ENCODE results near the gene CDH23. TPM values are rescaled to one million over a fixed set of nuclear protein-coding genes. Genes with fewer than 3 reads are reported as not detected.

The CDH23 gene
- total RNA-seq, 1 experiment from 2014 or later: 0.34 TPM

- H3K27ac Mint-ChIP-seq (ENCODE audit: unreplicated experiment): peak overlapping the region; percentile 12
These were observed 446.4 kb downstream of the CDH23 start for GRCh38 chr10:71842856-71843686.

DNA sequence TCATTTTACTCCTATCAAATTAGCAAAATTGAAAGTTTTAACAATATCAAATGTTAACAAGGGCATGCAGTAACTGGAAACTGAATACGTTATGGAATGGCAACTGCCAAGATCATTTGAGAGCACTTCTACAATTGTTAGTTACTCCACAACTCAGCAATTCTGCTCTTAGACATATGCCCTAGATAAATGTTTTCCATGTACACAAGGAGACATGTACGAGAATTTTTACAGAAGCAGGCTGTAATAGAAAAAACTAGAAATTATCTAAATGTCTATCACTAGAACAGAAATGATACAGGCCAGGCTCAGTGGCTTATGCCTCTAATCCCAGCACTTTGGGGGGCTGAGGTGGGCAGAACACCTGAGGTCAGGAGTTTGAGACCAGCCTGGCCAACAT is 447.4 kb downstream of the CDH23 start:
- Mint-ChIP-seq H3K9me3 (ENCODE audit: unreplicated experiment) (no peaks in the 10 kb centered on the region), H3K27me3 (ENCODE audit: insufficient read depth, unreplicated experiment) (no peaks in the 10 kb centered on the region), H3K4me1 (ENCODE audit: low read depth, unreplicated experiment) (peaks cover 49% of the 10 kb centered on the region), H3K36me3 (ENCODE audit: insufficient read depth, unreplicated experiment) (peaks cover 8% of the 10 kb centered on the region), H3K4me3 (ENCODE audit: unreplicated experiment) (no peak overlapping the region), H3K27ac (ENCODE audit: unreplicated experiment) (no peak overlapping the region)
- DNase-seq: no peak
- Histone ChIP-seq H3K27me3 (replicated peaks; ENCODE audit: control insufficient read depth, insufficient read depth, low read length) (no peaks in the 10 kb centered on the region), H3K36me3 (ENCODE audit: control insufficient read depth, insufficient read depth, low read length) (peaks cover 3% of the 10 kb centered on the region; the same call in 1 of the 2 replicates), H3K4me3 (ENCODE audit: low read depth, low read length) (no peak overlapping the region), H3K9me3 (no peaks in the 10 kb centered on the region), H3K4me1 (peaks cover 71% of the 10 kb centered on the region)
- POLR2A ChIA-PET: no interaction called here
- intact Hi-C loops (cut with micrococcal nuclease; ENCODE audit: unreplicated experiment): no loop called here
- BruUV-seq (replicated peaks): no TSS peak
- TF ChIP-seq, protein P1, sequence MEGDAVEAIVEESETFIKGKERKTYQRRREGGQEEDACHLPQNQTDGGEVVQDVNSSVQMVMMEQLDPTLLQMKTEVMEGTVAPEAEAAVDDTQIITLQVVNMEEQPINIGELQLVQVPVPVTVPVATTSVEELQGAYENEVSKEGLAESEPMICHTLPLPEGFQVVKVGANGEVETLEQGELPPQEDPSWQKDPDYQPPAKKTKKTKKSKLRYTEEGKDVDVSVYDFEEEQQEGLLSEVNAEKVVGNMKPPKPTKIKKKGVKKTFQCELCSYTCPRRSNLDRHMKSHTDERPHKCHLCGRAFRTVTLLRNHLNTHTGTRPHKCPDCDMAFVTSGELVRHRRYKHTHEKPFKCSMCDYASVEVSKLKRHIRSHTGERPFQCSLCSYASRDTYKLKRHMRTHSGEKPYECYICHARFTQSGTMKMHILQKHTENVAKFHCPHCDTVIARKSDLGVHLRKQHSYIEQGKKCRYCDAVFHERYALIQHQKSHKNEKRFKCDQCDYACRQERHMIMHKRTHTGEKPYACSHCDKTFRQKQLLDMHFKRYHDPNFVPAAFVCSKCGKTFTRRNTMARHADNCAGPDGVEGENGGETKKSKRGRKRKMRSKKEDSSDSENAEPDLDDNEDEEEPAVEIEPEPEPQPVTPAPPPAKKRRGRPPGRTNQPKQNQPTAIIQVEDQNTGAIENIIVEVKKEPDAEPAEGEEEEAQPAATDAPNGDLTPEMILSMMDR (IDR thresholded peaks at IDR 0.05; ENCODE audit: insufficient read depth in 1 of 2, low read depth in 1 of 2, low read length in 1 of 2, severe bottlenecking in 1 of 2, unreplicated experiment in 1 of 2): no peak
- CTCF ChIA-PET: no interaction called here

More at GRCh38 chr10:71842856-71843686, 446.4 kb downstream of the CDH23 start:
- H3K36me3 ChIP-seq (ENCODE audit: control insufficient read depth, insufficient read depth, low read length): peaks cover 3% of the 10 kb centered on the region; the same call in 1 of the 2 replicates
- no TSS peak for BruUV-seq (replicated peaks)
- peaks cover 17% of the 10 kb centered on the region for H3K36me3 Mint-ChIP-seq (ENCODE audit: insufficient read depth, unreplicated experiment)
- no peak overlapping the region for H3K4me3 Mint-ChIP-seq (ENCODE audit: unreplicated experiment)
- no peaks in the 10 kb centered on the region for H3K27me3 Mint-ChIP-seq (ENCODE audit: insufficient read depth, unreplicated experiment)
- intact Hi-C loops (cut with micrococcal nuclease; ENCODE audit: unreplicated experiment): no loop called here
- peaks cover 72% of the 10 kb centered on the region for H3K4me1 ChIP-seq
- no peaks in the 10 kb centered on the region for H3K27me3 ChIP-seq (replicated peaks; ENCODE audit: control insufficient read depth, insufficient read depth, low read length)
- no peak for DNase-seq
- TF ChIP-seq, protein P1 (IDR thresholded peaks at IDR 0.05; ENCODE audit: insufficient read depth in 1 of 2, low read depth in 1 of 2, low read length in 1 of 2, severe bottlenecking in 1 of 2, unreplicated experiment in 1 of 2): no peak
- H3K4me1 Mint-ChIP-seq (ENCODE audit: low read depth, unreplicated experiment): peaks cover 49% of the 10 kb centered on the region
- no peaks in the 10 kb centered on the region for H3K9me3 Mint-ChIP-seq (ENCODE audit: unreplicated experiment)
- H3K9me3 ChIP-seq: no peaks in the 10 kb centered on the region
- CTCF ChIA-PET: interaction anchor here (0.7 to 3.5 kb wide), 2 partner anchors 53 to 566 kb away, joined by 3 to 27 read pairs; no protein-coding TSS in a partner anchor
- no peak overlapping the region for H3K4me3 ChIP-seq (ENCODE audit: low read depth, low read length)
- POLR2A ChIA-PET: interaction anchor here (1.3 kb wide), 1 partner anchor 8 kb away, joined by 9 read pairs; the partner anchor contains the start of gene PSAP

DNA sequence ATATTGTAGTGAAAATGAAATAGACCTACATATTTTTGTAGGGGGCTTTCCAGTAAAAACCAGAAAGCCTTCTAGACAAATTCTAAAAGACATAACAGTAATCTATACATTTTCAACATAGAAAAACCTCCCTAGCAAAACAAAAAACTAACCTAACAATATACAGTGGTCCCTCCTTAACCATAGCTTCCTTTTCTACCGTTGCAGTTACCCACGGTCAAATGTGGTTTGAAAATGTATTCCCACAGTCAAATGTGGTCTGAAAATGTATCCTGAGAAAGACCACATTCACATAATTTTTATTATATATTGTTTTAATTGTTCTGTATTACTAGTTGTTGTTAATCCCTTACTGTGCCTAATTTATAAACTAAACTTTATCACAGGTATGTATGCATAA is 448.0 kb downstream of the CDH23 start:
- intact Hi-C loops (cut with micrococcal nuclease; ENCODE audit: unreplicated experiment): no loop called here
- Mint-ChIP-seq H3K4me3 (ENCODE audit: unreplicated experiment) (no peak overlapping the region), H3K36me3 (ENCODE audit: insufficient read depth, unreplicated experiment) (peaks cover 12% of the 10 kb centered on the region), H3K4me1 (ENCODE audit: low read depth, unreplicated experiment) (peaks cover 50% of the 10 kb centered on the region), H3K27ac (ENCODE audit: unreplicated experiment) (no peak overlapping the region), H3K27me3 (ENCODE audit: insufficient read depth, unreplicated experiment) (no peaks in the 10 kb centered on the region), H3K9me3 (ENCODE audit: unreplicated experiment) (no peaks in the 10 kb centered on the region)
- Histone ChIP-seq H3K36me3 (ENCODE audit: control insufficient read depth, insufficient read depth, low read length) (peaks cover 3% of the 10 kb centered on the region; the same call in 1 of the 2 replicates), H3K4me1 (peaks cover 71% of the 10 kb centered on the region), H3K4me3 (ENCODE audit: low read depth, low read length) (no peak overlapping the region), H3K9me3 (no peaks in the 10 kb centered on the region), H3K27me3 (replicated peaks; ENCODE audit: control insufficient read depth, insufficient read depth, low read length) (no peaks in the 10 kb centered on the region)
- no peak for DNase-seq
- TF ChIP-seq, protein P1 (IDR thresholded peaks at IDR 0.05; ENCODE audit: insufficient read depth in 1 of 2, low read depth in 1 of 2, low read length in 1 of 2, severe bottlenecking in 1 of 2, unreplicated experiment in 1 of 2): no peak
- POLR2A ChIA-PET: interaction anchor here (0.6 kb wide), 1 partner anchor 17 kb away, joined by 5 read pairs; no protein-coding TSS in a partner anchor
- BruUV-seq (replicated peaks): no TSS peak
- CTCF ChIA-PET: interaction anchor here (0.6 to 1.6 kb wide), 2 partner anchors 8 to 204 kb away, joined by 3 to 5 read pairs; no protein-coding TSS in a partner anchor

Data from Caco-2 (cell line).